T-helper 1 cell treated with Interleukin-12 subunit alpha and Interleukin-12 subunit beta and Interleukin-4 antibody, amounts not matched to agents 30 ng/mL and 1 ng/mL, for 36 hours (primary cell): Measurements from ENCODE around the gene IFI16. TPM values are rescaled to one million over a fixed set of nuclear protein-coding genes. Genes with fewer than 3 reads are reported as not detected.

Source experiments
- intact Hi-C: fragments of 100-400 bp; cut with micrococcal nuclease; formaldehyde crosslinking; loops from one replicate; pipeline ENCODE4 v1.15.1; 2024
- total RNA-seq: library from RNA; stranded (reverse); gene quantifications from 2 replicates; pipeline ENCODE4 v1.2.3, GENCODE V29; 2022

Gene IFI16
- total RNA-seq, 1 donor from 2014 or later, result 307 TPM

- intact Hi-C loops, result loop anchor here (2.0 kb wide), 1 partner anchor 14 kb away; no protein-coding TSS in a partner anchor
These were observed 44.7 kb downstream of the IFI16 start for GRCh38 chr1:159054427-159054826.

GRCh38 chr1:159055181-159055641, 45.5 kb downstream of the IFI16 start:
- intact Hi-C loops, result loop anchor here (1.0 to 2.0 kb wide), 2 partner anchors 13 to 14 kb away; no protein-coding TSS in a partner anchor

GRCh38 chr1:159056069-159056698, 46.5 kb downstream of the IFI16 start:
- intact Hi-C loops, result no loop called here

- intact Hi-C loops, result no loop called here
These were observed 49.0 kb downstream of the IFI16 start for GRCh38 chr1:159058751-159059150.

- intact Hi-C loops, result no loop called here
These were observed 55.4 kb downstream of the IFI16 start for GRCh38 chr1:159065106-159065505.

GRCh38 chr1:159066108-159066507, 56.4 kb downstream of the IFI16 start:
- intact Hi-C loops, result no loop called here

GRCh38 chr1:159067699-159068621, 58.3 kb downstream of the IFI16 start:
- intact Hi-C loops, result loop anchor here (1.0 kb wide), 2 partner anchors 13 to 559 kb away; no protein-coding TSS in a partner anchor

GRCh38 chr1:159068886-159069285, 59.2 kb downstream of the IFI16 start:
- intact Hi-C loops, result loop anchor here (1.0 kb wide), 2 partner anchors 14 to 560 kb away; no protein-coding TSS in a partner anchor

GRCh38 chr1:159071970-159072582, 62.4 kb downstream of the IFI16 start:
- intact Hi-C loops, result loop anchor here (1.0 to 10.0 kb wide), 10 partner anchors 74 to 1937 kb away; partner anchors contain the start of gene ETV3

GRCh38 chr1:159076438-159077119, 66.9 kb downstream of the IFI16 start, which contains the start of gene AIM2:
AIM2 (minus strand) TSS chr1:159076766; CDS start chr1:159073499, 3,267 bp downstream.
- intact Hi-C loops, result loop anchor here (1.0 to 10.0 kb wide), 13 partner anchors 13 to 1942 kb away; partner anchors contain the start of genes DCAF8, DUSP23, ETV3 and IFI16

GRCh38 chr1:159077120-159077961, 67.6 kb downstream of the IFI16 start:
- intact Hi-C loops, result loop anchor here (1.0 to 10.0 kb wide), 11 partner anchors 12 to 1943 kb away; partner anchors contain the start of genes DCAF8, DUSP23, ETV3 and IFI16

- intact Hi-C loops, result loop anchor here (5.0 to 10.0 kb wide), 5 partner anchors 703 to 1945 kb away; partner anchors contain the start of genes DCAF8, DUSP23, ETV3 and IGSF8
These were observed 69.8 kb downstream of the IFI16 start for GRCh38 chr1:159079525-159079924.

GRCh38 chr1:159081626-159082025, 71.9 kb downstream of the IFI16 start:
- intact Hi-C loops, result no loop called here

GRCh38 chr1:159083013-159083412, 73.3 kb downstream of the IFI16 start:
- intact Hi-C loops, result no loop called here

GRCh38 chr1:159084152-159084551, 74.4 kb downstream of the IFI16 start:
- intact Hi-C loops, result no loop called here

GRCh38 chr1:159084867-159085266, 75.2 kb downstream of the IFI16 start:
- intact Hi-C loops, result no loop called here

- intact Hi-C loops, result no loop called here
These were observed 78.3 kb downstream of the IFI16 start for GRCh38 chr1:159088050-159088449.

- intact Hi-C loops, result loop anchor here (1.0 kb wide), 2 partner anchors 11 to 582 kb away; no protein-coding TSS in a partner anchor
These were observed 79.0 kb downstream of the IFI16 start for GRCh38 chr1:159088546-159089183.
